K562 (cell line): ENCODE data around the gene AGPAT1. TPM values are rescaled to one million over a fixed set of nuclear protein-coding genes. Genes with fewer than 3 reads are reported as not detected.

Experiments used
- NFXL1 ChIP-seq: fragments of 450-650 bp; formaldehyde crosslinking; IDR thresholded peaks from 2 replicates; pipeline ENCODE4 v1.4.0; 2021; ENCODE audit warnings: mild to moderate bottlenecking
- SIN3A ChIP-seq, 2 experiments: fragments of 150-350 bp in 1 of 2; IDR thresholded peaks; 2 replicates each; pipeline ENCODE4 v1.6.1; 2011 to 2016; ENCODE audit warnings: borderline replicate concordance in 2 of 2, low read depth in 2 of 2, low read length in 2 of 2, mild to moderate bottlenecking in 2 of 2, moderate library complexity in 2 of 2; ENCODE audit not compliant: control insufficient read depth in 1 of 2
- SMAD1 ChIP-seq: fragments of 150-350 bp; IDR thresholded peaks from 2 replicates; pipeline ENCODE4 v1.6.1; 2014; ENCODE audit warnings: low read length, low read depth; ENCODE audit not compliant: partially characterized antibody
- TARDBP ChIP-seq: fragments of 450-650 bp; IDR thresholded peaks from 2 replicates; pipeline ENCODE4 v1.6.1; 2016
- ZNF324 ChIP-seq: fragments of 250-450 bp; sonication (Bioruptor Pico); IDR thresholded peaks from 2 replicates; pipeline ENCODE4 v1.4.0; 2020; ENCODE audit warnings: mild to moderate bottlenecking
- ZNF780A ChIP-seq: fragments of 250-450 bp; sonication (Bioruptor Pico); IDR thresholded peaks from 2 replicates; pipeline ENCODE4 v1.5.0; 2021; ENCODE audit warnings: mild to moderate bottlenecking
- polyA plus RNA-seq, 8 experiments: library from polyadenylated mRNA; depleted of rRNA in 4 of 8; stranded (reverse) in 5 of 8; unstranded in 3 of 8; fragments of >200 nt; fragmentation: Nextera tagmentation in 2 of 8; fragmentation: Illumina TruSeq in 1 of 8; extraction: Ambion mirVana in 2 of 8; extraction: Trizol in 1 of 8; gene quantifications; 2 replicates each; pipeline versions ENCODE4 v1.2.1 to v1.2.3, GENCODE V29; 2011 to 2014; ENCODE audit warnings: inconsistent platforms in 1 of 8, missing spikeins in 1 of 8
- total RNA-seq, 7 experiments: library from RNA; depleted of rRNA in 6 of 7; stranded (reverse); fragments of >200 nt in 6 of 7; fragmentation: Illumina TruSeq in 2 of 7; extraction: Trizol in 2 of 7; gene quantifications; 2 replicates each; pipeline versions ENCODE4 v1.2.1 to v1.2.3, GENCODE V29; 2011 to 2021; ENCODE audit warnings: low replicate concordance in 1 of 7
- TF ChIP-seq, protein P1 (sequence below): sonication (generic); formaldehyde crosslinking; IDR thresholded peaks from 2 replicates; pipeline ENCODE4 v1.9.0; 2022; ENCODE audit warnings: mild to moderate bottlenecking, missing genetic modification reagents
- TF ChIP-seq, protein P2 (sequence below): sonication (generic); formaldehyde crosslinking; IDR thresholded peaks from 2 replicates; pipeline ENCODE4 v1.8.0; 2022; ENCODE audit warnings: mild to moderate bottlenecking, missing genetic modification reagents
- TF ChIP-seq, protein P3 (sequence below): sonication (generic); IDR thresholded peaks from 2 replicates; pipeline ENCODE4 v1.6.1; 2016
- TF ChIP-seq, protein P4 (sequence below): fragments of 450-650 bp; IDR thresholded peaks from 2 replicates; pipeline ENCODE4 v1.6.1; 2016; ENCODE audit warnings: low read depth
- TF ChIP-seq, protein P5 (sequence below): fragments of 200-800 bp; sonication (Bioruptor generic); IDR thresholded peaks from 2 replicates; pipeline ENCODE4 v1.6.1; 2017; ENCODE audit warnings: missing genetic modification characterization, missing compliant biosample characterization
- TF ChIP-seq, protein P6 (sequence below): fragments of 250-450 bp; sonication (Bioruptor Pico); IDR thresholded peaks from 2 replicates; pipeline ENCODE4 v1.6.1; 2021; ENCODE audit warnings: mild to moderate bottlenecking

Gene AGPAT1
- total and polyA plus RNA-seq, 9 of the 15 experiments (the other 6 are each of a cell fraction or from before 2014, with no cell fraction given), result 37.9 to 176 (median 69.4) TPM

DNA sequence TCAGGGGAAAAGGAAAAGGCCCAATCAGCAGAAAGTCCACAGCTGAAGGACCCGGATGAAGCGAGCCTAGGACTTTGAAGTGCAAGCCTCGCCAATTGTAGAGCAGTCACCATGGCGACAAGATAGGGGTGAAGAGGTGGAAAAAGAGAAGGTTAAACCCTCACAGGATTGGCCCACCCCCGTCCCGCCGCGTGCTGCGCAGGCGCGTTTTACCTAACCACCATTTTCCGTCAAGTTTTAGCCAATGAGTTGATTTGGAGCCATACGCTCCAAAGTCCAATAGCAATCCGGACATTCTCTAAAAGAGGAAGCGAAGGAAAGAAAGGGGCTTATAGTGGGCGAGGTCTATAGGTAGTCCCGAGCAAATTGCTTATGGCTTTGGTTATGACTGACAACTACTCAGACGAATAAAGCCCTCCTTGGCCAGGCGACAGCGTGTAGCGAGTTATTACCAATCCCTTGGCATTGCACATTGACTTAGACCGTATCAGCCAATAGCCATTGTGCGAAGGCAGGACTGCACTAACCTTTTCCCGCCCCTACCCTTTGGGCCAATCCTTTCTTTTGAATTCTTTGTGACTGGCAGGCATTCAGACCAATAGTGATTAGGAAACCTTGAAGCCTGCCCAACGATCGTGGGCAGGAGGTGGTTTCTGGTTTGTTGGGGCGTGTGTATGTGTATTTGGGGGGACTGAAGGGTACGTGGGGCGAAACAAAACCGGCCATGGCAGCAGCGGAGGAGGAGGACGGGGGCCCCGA, 2.1 kb upstream of the AGPAT1 start, which contains the start of gene RNF5 (continued):
- TF ChIP-seq SIN3A (IDR thresholded peaks at IDR 0.05; ENCODE audit: borderline replicate concordance in 2 of 2, control insufficient read depth in 1 of 2, low read depth in 2 of 2, low read length in 2 of 2) (no peak; a peak in 1 of 4 replicates), SMAD1 (no peak), ZNF324 (no peak), NFXL1 (CRISPR knock-in tag) (no peak), ZNF780A (CRISPR knock-in tag) (no peak), TARDBP (no peak)
- TF ChIP-seq, protein P1, sequence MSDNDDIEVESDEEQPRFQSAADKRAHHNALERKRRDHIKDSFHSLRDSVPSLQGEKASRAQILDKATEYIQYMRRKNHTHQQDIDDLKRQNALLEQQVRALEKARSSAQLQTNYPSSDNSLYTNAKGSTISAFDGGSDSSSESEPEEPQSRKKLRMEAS, result peak; percentile 89
- TF ChIP-seq, protein P2, sequence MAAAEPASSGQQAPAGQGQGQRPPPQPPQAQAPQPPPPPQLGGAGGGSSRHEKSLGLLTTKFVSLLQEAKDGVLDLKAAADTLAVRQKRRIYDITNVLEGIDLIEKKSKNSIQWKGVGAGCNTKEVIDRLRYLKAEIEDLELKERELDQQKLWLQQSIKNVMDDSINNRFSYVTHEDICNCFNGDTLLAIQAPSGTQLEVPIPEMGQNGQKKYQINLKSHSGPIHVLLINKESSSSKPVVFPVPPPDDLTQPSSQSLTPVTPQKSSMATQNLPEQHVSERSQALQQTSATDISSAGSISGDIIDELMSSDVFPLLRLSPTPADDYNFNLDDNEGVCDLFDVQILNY (CRISPR knock-in tag), result no peak
- TF ChIP-seq, protein P3, sequence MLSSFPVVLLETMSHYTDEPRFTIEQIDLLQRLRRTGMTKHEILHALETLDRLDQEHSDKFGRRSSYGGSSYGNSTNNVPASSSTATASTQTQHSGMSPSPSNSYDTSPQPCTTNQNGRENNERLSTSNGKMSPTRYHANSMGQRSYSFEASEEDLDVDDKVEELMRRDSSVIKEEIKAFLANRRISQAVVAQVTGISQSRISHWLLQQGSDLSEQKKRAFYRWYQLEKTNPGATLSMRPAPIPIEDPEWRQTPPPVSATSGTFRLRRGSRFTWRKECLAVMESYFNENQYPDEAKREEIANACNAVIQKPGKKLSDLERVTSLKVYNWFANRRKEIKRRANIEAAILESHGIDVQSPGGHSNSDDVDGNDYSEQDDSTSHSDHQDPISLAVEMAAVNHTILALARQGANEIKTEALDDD, result peak; percentile 17; the same call in 1 of the 2 replicates
- TF ChIP-seq, protein P4, sequence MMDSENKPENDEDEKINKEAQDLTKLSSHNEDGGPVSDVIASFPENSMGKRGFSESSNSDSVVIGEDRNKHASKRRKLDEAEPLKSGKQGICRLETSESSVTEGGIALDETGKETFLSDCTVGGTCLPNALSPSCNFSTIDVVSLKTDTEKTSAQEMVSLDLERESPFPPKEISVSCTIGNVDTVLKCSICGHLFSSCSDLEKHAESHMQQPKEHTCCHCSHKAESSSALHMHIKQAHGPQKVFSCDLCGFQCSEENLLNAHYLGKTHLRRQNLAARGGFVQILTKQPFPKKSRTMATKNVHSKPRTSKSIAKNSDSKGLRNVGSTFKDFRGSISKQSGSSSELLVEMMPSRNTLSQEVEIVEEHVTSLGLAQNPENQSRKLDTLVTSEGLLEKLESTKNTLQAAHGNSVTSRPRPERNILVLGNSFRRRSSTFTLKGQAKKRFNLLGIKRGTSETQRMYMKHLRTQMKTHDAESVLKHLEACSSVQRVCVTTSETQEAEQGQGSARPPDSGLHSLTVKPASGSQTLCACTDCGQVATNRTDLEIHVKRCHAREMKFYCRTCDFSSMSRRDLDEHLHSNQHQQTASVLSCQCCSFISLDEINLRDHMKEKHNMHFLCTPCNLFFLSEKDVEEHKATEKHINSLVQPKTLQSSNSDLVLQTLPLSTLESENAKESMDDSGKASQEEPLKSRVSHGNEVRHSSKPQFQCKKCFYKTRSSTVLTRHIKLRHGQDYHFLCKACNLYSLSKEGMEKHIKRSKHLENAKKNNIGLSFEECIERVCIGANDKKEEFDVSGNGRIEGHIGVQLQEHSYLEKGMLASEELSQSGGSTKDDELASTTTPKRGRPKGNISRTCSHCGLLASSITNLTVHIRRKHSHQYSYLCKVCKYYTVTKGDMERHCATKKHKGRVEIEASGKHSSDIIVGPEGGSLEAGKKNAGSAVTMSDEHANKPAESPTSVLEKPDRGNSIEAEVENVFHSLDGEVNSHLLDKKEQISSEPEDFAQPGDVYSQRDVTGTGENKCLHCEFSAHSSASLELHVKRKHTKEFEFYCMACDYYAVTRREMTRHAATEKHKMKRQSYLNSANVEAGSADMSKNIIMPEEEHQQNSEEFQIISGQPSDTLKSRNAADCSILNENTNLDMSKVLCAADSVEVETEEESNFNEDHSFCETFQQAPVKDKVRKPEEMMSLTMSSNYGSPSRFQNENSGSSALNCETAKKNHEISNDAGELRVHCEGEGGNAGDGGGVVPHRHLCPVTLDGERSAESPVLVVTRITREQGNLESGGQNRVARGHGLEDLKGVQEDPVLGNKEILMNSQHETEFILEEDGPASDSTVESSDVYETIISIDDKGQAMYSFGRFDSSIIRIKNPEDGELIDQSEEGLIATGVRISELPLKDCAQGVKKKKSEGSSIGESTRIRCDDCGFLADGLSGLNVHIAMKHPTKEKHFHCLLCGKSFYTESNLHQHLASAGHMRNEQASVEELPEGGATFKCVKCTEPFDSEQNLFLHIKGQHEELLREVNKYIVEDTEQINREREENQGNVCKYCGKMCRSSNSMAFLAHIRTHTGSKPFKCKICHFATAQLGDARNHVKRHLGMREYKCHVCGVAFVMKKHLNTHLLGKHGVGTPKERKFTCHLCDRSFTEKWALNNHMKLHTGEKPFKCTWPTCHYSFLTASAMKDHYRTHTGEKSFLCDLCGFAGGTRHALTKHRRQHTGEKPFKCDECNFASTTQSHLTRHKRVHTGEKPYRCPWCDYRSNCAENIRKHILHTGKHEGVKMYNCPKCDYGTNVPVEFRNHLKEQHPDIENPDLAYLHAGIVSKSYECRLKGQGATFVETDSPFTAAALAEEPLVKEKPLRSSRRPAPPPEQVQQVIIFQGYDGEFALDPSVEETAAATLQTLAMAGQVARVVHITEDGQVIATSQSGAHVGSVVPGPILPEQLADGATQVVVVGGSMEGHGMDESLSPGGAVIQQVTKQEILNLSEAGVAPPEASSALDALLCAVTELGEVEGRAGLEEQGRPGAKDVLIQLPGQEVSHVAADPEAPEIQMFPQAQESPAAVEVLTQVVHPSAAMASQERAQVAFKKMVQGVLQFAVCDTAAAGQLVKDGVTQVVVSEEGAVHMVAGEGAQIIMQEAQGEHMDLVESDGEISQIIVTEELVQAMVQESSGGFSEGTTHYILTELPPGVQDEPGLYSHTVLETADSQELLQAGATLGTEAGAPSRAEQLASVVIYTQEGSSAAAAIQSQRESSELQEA, result peak; percentile 92
- TF ChIP-seq, protein P5, sequence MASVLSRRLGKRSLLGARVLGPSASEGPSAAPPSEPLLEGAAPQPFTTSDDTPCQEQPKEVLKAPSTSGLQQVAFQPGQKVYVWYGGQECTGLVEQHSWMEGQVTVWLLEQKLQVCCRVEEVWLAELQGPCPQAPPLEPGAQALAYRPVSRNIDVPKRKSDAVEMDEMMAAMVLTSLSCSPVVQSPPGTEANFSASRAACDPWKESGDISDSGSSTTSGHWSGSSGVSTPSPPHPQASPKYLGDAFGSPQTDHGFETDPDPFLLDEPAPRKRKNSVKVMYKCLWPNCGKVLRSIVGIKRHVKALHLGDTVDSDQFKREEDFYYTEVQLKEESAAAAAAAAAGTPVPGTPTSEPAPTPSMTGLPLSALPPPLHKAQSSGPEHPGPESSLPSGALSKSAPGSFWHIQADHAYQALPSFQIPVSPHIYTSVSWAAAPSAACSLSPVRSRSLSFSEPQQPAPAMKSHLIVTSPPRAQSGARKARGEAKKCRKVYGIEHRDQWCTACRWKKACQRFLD (CRISPR knock-in tag), result no peak
- TF ChIP-seq, protein P6, sequence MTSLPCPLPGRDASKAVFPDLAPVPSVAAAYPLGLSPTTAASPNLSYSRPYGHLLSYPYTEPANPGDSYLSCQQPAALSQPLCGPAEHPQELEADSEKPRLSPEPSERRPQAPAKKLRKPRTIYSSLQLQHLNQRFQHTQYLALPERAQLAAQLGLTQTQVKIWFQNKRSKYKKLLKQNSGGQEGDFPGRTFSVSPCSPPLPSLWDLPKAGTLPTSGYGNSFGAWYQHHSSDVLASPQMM (CRISPR knock-in tag), result no peak
